Smooth muscle cell (in vitro differentiated cells): ENCODE measurements around the gene IFRD1. TPM values are rescaled to one million over a fixed set of nuclear protein-coding genes. Genes with fewer than 3 reads are reported as not detected.

Source experiments
- DNase-seq: peaks from one replicate; lab custom pipeline; 2025; ENCODE audit not compliant: unreplicated experiment; lab: John Stamatoyannopoulos, UW
- H2AFZ ChIP-seq: fragments of 200-600 bp; sonication (generic); 2 replicates; pipeline ENCODE4 v1.6.0; 2016; ENCODE audit warnings: antibody characterized with exemption, low read depth, mild to moderate bottlenecking
- H3F3A ChIP-seq: fragments of 200-600 bp; sonication (generic); 2 replicates; pipeline ENCODE4 v1.6.0; 2017; ENCODE audit warnings: antibody characterized with exemption, low read depth
- H3K27ac ChIP-seq: fragments of 200-600 bp; sonication (generic); 2 replicates; pipeline ENCODE4 v1.5.1; 2016; ENCODE audit warnings: low read depth, mild to moderate bottlenecking
- H3K27me3 ChIP-seq: fragments of 200-600 bp; sonication (generic); 2 replicates; pipeline ENCODE4 v1.6.1; 2016; ENCODE audit warnings: low read depth, mild to moderate bottlenecking
- H3K36me3 ChIP-seq: fragments of 200-600 bp; sonication (generic); 2 replicates; pipeline ENCODE4 v1.5.1; 2016; ENCODE audit warnings: low read depth
- H3K4me1 ChIP-seq: fragments of 200-600 bp; sonication (generic); 2 replicates; pipeline ENCODE4 v1.5.1; 2016; ENCODE audit warnings: low read depth
- H3K4me2 ChIP-seq: fragments of 200-600 bp; sonication (generic); 2 replicates; pipeline ENCODE4 v1.6.0; 2016; ENCODE audit warnings: mild to moderate bottlenecking
- H3K4me3 ChIP-seq: fragments of 200-600 bp; sonication (generic); 2 replicates; pipeline ENCODE4 v1.5.1; 2016; ENCODE audit warnings: mild to moderate bottlenecking
- H3K79me2 ChIP-seq: fragments of 200-600 bp; sonication (generic); 2 replicates; pipeline ENCODE4 v1.6.0; 2016; ENCODE audit warnings: low read depth, mild to moderate bottlenecking
- H3K9ac ChIP-seq: fragments of 200-600 bp; sonication (generic); 2 replicates; pipeline ENCODE4 v1.6.0; 2016; ENCODE audit warnings: low read depth
- H3K9me3 ChIP-seq: fragments of 200-600 bp; sonication (generic); replicated peaks from 2 replicates; pipeline ENCODE4 v1.5.1; 2016; ENCODE audit warnings: low read depth
- H4K20me1 ChIP-seq: fragments of 200-600 bp; sonication (generic); 2 replicates; pipeline ENCODE4 v1.6.0; 2016; ENCODE audit warnings: low read depth
- CTCF ChIP-seq: fragments of 200-600 bp; sonication (generic); IDR thresholded peaks from 2 replicates; pipeline ENCODE4 v1.5.1; 2017; ENCODE audit warnings: borderline replicate concordance, mild to moderate bottlenecking, antibody characterized with exemption; ENCODE audit not compliant: insufficient read depth, poor library complexity, severe bottlenecking
- WGBS: methylation state at CpG from one replicate; pipeline ENCODE4 v1.1.7; 2016; ENCODE audit warnings: low lambda C conversion rate; 5-methylcytosine and 5-hydroxymethylcytosine counted together
- polyA plus RNA-seq: library from polyadenylated mRNA; unstranded; fragments of >200 nt; fragmentation: Nextera tagmentation; extraction: Ambion mirVana; gene quantifications from 2 replicates; pipeline ENCODE4 v1.2.1, GENCODE V29; 2016
- total RNA-seq: library from RNA; depleted of rRNA; stranded (reverse); fragments of >200 nt; gene quantifications from 2 replicates; pipeline ENCODE4 v1.2.3, GENCODE V29; 2014

Gene IFRD1
- total and polyA plus RNA-seq, 2 experiments from 2014 or later, result 70.5 to 150 TPM

GRCh38 chr7:112492186-112492585 lies 41.9 kb downstream of the IFRD1 start:
- Histone ChIP-seq H3K9ac (no peak overlapping the region), H3K27me3 (no peaks in the 10 kb centered on the region), H3K9me3 (no peaks in the 10 kb centered on the region), H2AFZ (no peak overlapping the region), H3K4me1 (no peaks in the 10 kb centered on the region), H3K27ac (no peak overlapping the region), H4K20me1 (no peaks in the 10 kb centered on the region), H3F3A (peaks cover 2% of the 10 kb centered on the region), H3K79me2 (no peaks in the 10 kb centered on the region), H3K4me3 (no peak overlapping the region), H3K4me2 (no peak overlapping the region), H3K36me3 (no peaks in the 10 kb centered on the region)
- 98% methylated on average over 2 of the region's 2 CpGs for WGBS
- DNase-seq, result no peak
- no peak for TF ChIP-seq CTCF

GRCh38 chr7:112494656-112495055 lies 44.4 kb downstream of the IFRD1 start:
- no peak for DNase-seq
- 93% methylated on average over 2 of the region's 2 CpGs for WGBS
- peaks cover 2% of the 10 kb centered on the region for H3F3A ChIP-seq
- no peaks in the 10 kb centered on the region for H3K9me3 ChIP-seq
- no peaks in the 10 kb centered on the region for H3K4me1 ChIP-seq
- H3K36me3 ChIP-seq, result no peaks in the 10 kb centered on the region
- H4K20me1 ChIP-seq, result no peaks in the 10 kb centered on the region
- no peak overlapping the region for H3K9ac ChIP-seq
- no peaks in the 10 kb centered on the region for H3K27me3 ChIP-seq
- no peak overlapping the region for H3K4me3 ChIP-seq
- H3K4me2 ChIP-seq, result no peak overlapping the region
- TF ChIP-seq CTCF, result no peak
- H3K79me2 ChIP-seq, result no peaks in the 10 kb centered on the region
- no peak overlapping the region for H3K27ac ChIP-seq
- H2AFZ ChIP-seq, result no peak overlapping the region

DNA sequence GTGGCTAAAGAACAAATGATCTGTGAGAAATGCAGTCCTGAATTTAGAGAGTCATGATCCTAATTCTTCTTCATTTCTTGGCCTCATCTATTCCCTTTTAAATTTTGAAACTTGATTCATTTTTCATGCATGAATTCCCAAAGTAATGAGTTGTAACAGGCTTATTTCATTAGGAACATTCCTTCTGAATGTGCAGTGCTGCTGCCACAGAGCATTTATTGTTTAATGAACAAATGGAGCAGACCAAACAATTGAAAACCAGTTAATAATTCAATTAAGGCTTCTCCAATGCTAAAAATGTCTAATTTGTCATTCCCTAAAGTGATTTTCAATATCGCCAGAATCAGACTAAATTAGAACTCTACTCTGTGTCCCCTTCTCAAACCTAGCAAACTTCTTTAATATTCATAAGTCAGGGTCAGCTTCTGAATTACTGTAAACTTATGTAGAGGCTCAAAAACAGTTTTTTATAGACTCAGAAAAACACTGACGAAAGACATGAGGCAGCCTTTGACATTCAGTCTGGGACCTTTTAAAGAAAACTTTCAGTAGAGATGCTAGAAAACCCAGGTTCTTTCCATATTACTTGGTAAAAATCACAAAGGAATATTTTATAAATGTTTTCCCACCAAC lies 45.0 kb downstream of the IFRD1 start:
- Histone ChIP-seq H3K4me1 (no peaks in the 10 kb centered on the region), H3K9ac (no peak overlapping the region), H3K79me2 (no peaks in the 10 kb centered on the region), H3K4me2 (no peak overlapping the region), H3K9me3 (no peaks in the 10 kb centered on the region), H4K20me1 (no peaks in the 10 kb centered on the region), H3K36me3 (no peaks in the 10 kb centered on the region), H3K27me3 (no peaks in the 10 kb centered on the region), H2AFZ (peak overlapping the region; percentile 44), H3F3A (peaks cover 2% of the 10 kb centered on the region), H3K27ac (no peak overlapping the region), H3K4me3 (no peak overlapping the region)
- TF ChIP-seq CTCF, result no peak
- 92% methylated on average over 2 of the region's 2 CpGs for WGBS
- no peak for DNase-seq
